NCI-H187 (cell line): ENCODE data around the gene LMTK2.
"Not testable (repeated sequence)": the region's sequence is repeated elsewhere in the genome, so short reads cannot be mapped to it uniquely, and the experiment has no call there.

Experiments
- DNase-seq, 2 experiments: peaks; one replicate each; lab custom pipeline; 2025; lab: John Stamatoyannopoulos, UW

The LMTK2 gene

DNA sequence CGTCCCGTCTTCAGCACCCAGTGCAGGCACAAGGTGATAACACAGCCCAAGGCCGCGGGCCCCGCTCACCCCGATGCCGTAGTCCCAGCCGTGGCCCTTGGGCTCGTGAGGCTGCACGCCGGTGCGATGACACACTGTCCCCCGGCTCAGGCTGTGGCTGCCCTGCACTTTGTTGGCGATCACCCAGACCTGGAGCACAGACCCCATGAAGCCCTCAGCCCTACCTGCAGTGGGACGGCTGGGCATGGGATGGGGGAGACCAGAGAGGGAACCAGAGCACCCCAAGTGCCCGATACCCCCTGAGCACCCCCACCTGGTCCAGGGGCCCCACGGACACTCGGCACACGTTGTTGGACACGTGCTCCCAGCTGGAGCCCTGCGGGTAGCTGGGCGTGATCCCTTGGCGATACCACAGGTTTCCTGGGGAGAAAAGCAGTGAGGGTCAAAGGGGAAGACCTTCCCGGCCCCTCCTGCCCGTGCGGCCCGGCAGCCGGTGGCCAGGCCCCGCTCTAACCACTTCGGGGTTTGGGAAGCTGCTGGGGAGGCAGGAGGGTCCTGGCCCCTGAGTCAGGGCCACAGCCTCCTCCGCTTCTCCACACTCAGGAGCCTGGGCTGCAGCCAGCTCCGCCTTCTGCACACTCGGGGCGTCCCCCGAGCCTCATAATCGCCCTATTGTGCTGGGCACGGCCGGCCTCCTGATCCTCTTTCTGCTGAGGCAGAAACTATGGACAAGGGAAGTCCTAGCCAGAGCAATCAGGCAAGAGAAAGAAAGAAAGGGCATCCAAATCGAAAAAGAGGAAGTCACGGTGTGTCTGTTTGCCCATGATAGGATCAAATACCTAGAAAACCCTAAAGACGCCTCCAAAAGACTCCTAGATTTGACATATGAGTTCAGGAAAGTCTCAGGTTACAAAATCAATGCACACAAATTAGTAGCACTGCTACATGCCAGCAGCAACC, 111.2 kb downstream of the LMTK2 start:
- DNase-seq, result no peak

DNA sequence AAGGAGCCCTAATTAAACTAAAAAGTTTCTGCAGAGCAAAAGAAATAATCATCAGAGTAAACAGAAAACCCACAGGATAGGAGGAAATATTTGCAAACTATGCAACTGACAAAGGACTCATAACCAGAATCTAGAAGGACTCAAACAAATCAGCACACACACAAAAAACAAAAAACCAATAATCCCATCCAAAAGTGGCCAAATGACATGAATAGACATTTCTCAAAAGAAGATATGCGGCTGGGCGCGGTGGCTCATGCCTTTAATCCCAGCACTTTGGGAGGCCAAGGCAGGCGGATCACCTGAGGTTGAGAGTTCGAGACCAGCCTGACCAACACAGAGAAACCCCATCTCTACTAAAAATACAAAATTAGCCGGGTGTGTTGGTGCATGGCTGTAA, 112.7 kb downstream of the LMTK2 start:
- DNase-seq, result not testable (repeated sequence)

DNA sequence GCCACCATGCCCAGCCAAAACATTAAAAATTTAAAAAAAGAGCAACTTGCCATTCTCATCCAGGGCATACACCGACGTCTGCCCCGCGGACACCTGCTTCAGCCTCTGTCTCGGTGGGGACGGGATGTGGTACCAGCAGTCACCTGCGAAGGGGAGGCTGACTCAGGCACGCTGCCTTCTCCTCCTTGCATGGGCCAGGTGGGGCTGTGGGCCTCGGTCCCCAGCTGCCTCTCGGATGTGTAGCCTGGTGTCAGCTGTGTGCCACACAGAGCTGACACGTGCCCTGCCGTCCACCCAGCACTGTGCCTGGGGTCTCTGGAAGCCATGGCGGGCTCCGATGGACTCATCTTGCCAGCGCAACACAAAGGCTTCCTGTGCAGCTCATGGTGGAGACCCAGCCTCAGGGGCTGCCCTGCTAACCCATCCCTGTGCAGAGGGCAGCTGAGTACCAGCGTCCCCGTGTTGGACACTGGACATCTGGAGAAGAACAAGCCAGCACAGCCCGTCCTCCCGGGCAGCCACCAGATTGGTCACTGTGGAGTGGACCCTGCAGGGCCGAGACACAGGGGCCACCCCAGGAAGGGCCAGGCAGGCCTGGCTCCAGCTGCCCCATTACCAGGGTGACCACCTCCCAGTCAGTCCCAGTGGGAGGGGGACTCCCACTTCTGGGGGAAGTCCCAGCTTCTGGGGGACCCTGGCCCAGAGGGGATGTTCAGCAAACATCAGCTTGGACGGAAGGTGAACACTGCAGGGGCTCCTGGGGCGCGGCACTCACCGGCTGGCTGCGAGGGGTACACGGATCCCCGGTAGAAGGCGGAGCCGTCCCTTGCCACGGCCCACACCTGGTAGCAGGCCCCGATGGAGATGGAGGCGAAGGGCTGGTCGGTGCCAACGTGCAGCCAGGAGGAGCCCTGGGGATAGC, 115.2 kb downstream of the LMTK2 start:
- no peak for DNase-seq

DNA sequence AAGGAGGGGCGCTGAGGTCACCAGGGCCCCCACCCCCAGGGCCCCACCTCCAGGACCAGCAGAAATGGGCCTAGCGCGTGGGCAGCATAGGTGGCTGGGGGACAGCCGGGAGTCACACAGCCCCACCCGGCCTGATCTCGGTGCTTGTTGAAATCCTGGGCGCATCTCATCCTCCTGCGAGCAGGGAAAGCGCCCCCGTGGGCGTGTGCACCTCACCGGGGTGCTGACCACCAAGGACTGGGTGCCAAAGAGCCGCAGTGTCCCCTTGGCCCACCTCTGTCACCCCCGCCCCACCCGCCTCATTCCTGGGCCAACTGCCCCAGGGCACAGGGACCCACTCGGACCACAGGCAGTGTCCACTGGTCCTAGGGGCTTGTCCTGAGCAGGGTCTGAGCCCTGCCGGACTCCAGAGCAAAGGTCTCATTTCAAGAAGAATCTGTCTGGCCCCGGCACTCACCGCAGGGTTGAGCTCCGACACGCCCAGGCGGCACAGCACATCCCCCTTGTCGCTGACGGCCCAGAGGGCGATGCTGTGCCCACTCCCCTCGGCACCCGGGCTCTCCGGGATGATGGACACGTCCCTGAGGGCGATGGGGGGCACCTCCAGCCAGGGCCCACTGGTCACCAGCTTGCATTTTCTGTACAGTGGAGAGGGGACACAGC, 116.0 kb downstream of the LMTK2 start:
- DNase-seq, result no peak

DNA sequence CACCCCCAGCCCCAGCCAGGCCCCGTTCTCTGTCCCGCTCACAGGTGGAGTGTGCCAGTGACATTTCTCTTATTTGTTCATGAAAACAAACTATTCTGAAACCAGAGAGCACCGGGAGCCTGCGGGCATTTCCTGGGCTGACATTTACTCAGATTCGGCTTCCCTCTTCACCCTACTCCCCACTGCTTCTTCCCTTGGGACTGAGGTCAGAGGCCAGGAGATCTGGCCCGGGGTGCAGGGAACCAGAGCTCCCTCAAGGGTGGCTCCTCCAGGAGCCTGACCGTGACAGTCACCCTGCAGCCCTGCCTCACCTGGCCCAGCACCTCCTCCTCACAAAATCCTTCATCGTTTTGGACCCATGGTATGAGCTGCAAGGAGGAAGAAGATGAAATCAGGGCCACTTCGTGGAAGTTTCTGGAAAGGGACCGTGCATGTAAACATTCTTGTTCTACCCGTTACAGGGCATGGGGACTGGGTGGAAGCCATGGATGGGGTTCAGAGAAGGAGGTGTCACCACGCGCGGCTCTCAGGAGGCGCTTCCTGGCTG, 116.8 kb downstream of the LMTK2 start:
- DNase-seq, result no peak

DNA sequence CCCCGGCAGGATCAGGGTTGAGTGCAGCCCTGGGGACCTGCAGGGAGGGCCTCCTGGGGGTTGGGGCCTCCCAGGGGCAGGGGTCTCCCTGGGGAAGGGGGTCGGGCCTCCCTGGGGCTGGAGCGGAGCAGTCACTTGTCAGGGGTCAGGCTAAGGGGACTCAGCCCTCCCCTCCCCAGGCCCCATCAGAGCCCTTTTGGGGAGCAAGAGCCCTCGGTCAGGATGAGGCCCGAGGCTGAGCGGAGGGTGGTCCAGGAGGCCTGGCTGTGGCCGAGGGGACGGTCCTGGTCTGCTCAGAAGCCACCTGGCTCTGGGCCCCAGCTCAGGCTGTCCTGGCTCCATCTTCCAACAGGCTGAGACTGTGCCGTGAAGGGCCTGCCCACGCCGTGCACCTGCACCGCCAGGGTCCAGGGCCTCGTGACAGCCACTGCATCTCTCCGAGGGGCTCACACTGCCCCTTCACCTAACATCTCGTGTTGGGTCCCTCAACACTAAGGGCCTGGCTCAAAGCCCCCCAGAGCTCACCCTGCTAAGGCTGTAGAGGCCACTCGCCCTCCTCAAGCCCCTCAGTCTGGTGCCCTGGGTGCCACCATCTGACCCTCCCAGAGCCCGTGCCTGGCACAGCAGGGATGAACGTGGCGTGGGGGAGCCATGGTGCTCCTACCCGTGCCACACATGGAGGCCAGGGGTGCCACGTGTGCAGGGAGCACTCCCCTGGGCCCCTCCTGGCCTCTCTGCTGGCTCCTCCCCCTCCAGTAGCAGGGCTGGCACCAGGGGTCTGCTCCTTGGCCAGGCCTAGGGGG, 117.4 kb downstream of the LMTK2 start:
- DNase-seq, result no peak

DNA sequence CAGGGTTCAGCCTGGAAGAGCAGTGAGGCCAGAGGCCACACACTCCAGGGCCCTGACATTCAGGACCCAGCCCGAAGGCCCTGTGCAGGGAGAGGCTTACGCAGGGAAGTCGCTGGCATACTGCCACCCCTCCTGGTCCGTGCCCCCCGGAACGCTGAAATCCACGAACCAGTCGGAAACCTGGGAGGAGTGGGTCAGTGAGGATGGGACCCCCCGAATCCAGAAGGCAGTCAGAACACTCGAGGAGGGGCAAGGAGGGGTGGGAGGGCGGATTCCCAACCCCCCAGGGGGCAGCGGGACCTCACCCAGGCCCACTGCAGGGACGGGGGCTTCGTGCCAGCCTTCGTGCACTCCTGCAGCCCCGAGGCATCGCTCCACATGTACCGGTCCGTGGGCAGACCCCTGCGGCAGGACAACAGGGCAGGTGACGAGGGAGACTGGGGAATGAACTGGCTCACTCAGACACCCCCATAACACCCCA, 118.1 kb downstream of the LMTK2 start:
- no peak for DNase-seq

DNA sequence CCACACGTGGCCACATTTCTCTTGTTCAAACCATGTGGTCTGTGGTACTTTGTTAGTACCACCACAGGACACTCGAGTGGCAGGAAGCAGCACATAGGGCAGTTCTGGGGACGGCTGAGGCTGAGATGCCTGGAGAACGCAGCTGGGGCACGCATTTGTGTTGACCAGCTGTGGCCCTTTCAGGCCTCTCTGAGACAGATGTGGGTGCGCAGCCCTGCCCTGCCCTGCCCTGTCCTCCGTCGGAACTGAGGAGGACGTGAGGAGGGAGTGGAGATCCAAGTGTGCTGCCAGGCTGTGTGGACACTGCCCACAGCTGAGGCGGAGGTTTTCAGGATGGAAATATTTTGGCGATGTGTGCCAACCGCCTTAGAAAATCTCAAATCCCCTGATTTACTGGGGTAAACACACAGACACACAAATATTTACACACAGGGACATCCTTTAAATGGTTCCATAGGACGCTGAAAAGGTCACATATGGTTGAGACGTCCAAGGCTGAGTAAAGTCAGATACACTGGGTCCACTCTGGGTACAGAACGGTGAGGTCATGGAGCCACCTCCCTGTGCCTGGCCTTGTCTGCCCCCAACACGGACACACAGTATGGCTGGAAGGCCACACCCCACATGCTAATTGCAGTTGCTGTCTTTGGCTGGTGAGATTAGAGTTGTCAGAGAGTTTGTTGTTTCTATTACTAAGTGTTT, 119.4 kb downstream of the LMTK2 start:
- DNase-seq, result no peak

DNA sequence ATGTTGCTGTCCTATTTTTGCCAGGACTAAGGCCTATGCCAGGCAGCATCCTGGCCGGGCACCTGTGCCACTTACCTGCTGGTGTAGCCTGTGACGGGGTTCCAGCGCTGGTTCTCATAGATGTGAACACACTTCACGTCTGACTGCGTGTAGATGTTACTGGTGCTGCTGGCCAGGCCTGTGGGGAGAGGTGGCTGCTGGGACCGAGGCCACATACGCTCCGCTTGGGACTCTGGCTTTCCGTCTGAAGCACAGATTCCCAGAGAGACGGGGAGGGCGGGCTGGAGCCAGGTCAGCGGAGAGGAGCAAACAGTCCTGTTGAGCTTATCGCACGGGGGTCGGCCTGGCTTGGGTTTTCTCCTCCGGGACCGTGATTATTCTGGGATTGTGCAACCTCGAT, 121.3 kb downstream of the LMTK2 start:
- DNase-seq, result no peak

DNA sequence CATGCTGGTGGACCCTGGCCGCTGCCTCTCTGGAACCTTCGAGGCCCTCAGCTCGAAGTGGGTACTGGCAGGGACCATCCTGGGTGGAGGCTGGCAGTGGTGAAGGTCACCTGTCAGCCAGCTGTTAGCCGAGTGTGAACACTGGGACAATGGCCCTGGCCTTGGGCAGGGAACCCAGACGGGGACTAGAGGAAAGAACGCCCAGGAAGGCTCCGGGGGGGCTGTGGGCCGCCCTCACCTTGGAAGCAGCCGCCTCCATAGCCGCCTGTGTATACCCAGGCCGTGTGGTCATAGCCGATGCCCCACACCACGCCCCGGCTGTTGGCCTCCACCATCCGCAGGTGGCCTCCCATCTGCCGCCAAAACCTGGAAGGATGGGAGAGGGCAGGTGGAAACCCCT, 122.1 kb downstream of the LMTK2 start:
- DNase-seq, result no peak

DNA sequence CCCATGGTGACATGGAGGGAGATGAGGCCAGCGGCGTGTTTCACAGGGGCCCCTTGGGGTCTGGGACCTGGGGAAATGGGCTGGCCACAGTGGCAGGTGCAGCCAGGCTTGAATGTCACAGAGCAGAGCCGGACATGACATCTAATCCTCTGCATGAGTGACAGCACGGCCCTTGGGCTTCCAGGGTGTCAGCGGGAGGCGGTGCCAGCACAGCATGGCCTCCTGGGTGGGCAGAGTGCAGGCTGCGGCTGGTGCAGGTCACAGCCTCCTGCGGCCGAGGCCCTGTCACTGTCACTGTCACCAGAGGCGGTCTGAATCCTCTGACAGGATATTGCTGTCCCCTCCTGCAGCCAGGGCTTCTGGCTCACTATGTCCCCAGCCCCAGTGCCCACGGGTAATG, 122.8 kb downstream of the LMTK2 start:
- DNase-seq, result no peak

DNA sequence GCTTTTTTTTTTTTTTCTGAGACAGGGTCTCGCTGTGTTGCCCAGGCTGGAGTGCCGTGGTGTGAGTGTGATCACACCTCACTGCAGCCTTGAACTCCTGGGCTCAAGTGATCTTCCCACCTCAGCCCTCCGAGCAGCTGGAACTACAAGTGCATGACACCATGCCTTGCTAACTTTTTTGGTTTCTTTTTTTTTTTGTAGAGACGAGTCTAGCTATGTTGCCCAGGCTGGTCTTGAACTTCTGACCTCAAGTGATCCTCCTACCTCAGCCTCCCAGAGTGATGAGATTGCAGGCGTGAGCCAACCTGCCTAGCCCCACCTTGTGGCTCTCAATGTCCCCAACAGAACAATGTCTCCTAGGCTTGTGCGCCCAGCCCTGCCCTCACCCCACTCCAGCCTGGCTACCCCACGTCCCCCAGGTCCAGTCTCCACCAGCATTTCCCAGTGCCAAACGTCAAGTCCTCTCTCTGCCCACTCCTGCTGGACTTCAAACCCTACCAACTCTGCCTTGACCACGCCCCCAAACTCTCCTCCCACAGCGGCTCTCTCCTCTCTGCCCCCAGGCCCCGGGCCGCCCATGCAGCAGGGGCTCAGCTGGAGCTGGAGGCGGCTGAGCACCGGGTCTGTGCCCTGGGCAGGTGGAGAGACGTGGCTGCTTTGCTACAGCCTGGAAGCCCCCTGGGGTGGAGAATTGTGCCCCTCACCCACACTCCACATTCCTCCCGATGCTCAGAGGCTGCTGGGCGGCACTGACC, 123.5 kb downstream of the LMTK2 start:
- no peak for DNase-seq

DNA sequence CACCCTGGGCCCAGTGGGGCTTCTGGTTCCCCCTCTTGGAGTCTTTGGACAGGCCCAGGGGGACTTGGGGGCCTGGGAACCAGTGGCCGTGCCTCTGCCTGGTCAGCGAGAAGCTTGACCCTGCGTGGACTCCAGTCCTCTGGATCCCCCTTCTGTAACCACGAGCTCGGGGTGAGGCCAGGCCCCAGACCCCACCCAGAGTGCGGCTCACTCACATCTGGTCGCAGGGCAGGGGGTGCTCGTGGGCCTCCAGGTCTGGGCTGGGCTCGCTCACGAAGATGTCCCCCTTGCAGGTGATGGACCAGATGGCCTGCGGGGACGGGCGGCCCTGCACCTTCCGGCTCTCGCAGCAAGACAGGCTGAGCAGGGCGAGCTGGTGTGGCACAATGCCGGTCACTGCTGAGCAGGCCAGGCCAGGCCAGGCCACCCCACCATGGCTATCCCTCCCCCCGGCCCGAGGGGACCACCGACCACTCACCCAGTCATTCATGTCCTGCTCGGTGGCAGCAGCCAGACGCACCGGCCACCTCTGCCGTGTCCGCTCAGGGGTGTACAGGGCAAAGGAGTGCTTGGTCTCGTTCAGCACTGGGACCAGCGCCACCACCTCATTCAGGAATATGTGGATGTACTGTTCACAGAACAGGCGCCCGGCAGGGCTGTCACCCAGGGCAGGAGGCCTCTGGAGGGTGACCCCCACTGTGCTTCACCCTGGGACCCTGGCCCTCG, 124.2 kb downstream of the LMTK2 start:
- no peak for DNase-seq

DNA sequence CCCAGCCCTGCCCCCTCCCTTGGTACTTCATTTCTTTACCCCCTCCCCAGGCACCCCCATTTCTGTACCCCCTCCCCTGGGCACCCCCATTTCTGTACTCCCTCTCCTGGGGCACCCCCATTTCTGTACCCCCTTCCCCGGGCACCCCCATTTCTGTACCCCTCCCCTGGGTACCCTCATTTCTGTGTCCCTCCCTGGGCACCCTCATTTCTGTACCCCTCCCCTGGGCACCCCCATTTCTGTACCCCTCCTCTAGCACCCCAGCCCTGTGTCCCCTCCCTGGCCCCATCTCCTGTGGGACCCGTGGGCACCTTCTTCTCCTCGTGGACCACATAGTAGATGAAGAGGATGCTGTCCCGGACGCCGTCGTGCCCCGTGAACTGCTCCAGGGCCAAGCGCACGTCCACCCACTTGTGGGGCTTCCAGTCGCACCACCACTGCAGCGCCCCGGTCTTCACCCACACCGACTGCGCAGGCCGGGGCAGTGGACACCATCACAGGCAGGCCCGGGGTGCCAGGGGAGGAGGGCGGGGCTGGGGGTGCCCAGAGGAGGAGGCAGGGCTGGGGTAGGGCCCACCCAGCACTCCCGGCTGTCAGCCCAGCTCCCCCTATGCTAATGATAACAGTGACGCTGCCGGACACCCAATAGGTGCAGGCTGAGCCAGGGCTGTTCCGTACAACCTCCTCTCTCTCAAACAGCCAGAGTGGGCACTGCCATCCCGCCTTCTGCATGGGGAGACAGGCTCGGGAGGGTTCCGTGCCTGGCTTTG, 125.0 kb downstream of the LMTK2 start:
- DNase-seq, result no peak

DNA sequence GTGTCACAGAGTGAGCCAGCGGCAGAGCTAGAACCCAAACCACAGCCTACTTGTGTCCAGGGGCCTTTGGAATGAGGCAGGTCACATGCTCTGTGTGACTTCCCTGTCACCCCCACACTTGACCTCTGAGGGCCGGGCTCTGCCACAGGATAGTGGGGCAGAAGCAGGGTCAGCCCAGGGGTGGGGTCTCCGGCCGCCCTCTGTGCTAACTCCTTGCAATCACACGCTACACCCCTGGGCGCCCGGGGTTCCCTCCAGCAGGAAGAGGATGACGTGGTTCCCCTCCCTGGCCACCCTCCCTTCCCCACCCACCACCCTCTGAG, 125.6 kb downstream of the LMTK2 start:
- no peak for DNase-seq

DNA sequence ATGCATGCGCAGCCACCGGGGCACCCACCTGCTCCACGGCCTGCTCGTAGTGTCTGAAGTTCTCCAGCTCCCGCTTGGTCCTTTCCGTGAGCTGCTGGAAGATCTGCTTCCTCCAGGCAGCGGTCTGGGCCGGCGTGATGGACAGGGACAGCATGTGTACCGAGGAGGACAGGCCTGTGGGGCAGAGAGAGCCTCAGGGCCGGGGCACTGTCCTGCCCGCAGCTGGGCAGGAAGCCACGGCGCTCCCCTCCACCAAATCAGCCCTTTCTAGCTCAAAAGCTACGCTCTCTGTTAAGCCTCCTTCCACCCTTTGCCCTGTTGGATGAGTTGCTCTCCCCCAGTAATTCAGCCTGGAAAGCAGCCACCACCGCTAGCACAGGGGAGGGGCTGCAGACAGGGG, 126.1 kb downstream of the LMTK2 start:
- DNase-seq, result no peak

DNA sequence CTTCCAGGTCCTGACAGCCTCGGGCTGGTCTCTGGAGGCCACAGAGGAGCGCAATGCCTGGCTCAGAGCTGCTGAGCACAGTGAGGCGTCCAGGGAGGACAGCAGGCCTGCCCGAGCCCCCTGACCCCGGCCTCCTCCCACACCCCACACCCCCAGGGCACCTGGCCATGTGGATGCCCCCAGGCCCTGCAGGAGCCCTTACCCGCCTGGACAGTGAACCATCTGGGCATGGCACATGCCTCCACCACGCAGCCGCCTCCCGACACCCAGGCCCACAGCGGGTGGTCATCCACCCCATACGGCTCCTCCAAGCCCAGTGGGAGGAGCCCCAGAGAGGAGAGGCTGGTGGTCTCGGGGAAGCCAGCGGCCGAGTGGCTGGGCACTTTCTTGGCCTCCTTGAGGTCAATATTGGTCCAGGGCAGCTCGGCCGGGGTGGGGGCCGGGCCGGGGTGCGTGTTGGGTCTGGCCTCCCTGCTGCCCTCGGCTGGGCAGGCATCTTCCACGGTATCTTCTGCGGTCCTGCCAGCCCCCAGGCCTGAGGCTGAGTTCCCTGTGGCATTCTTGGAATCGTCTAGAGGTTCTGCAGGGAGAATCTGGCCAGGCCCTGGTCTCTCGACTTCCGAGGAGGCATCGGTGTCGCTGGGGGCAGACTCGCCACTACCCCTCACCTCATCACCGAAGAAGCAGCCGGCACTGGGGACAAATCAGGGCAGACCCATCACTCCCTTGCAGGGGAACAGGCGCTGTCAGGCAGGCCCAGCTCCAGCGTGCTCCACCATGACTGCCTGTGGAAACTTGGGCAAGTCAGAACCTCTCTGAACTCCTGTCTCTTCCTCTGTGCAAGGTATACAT, 126.8 kb downstream of the LMTK2 start:
- no peak for DNase-seq
